DMS53 treated with DMSO at 0.1 percent for 48 hours (cell line): Measurements from ENCODE around the gene UBR7.

ENCODE experiments used
- DNase-seq: peaks from one replicate; lab custom pipeline; 2025; ENCODE audit not compliant: unreplicated experiment; lab: John Stamatoyannopoulos, UW

Gene UBR7

GRCh38 chr14:93246534-93246933 is 39.5 kb downstream of the UBR7 start:
- DNase-seq, result no peak

- DNase-seq, result no peak
These were observed 42.2 kb downstream of the UBR7 start for GRCh38 chr14:93249128-93249831.

GRCh38 chr14:93262446-93262845 is 55.4 kb downstream of the UBR7 start:
- no peak for DNase-seq

GRCh38 chr14:93263416-93263815 is 56.4 kb downstream of the UBR7 start:
- no peak for DNase-seq

GRCh38 chr14:93266127-93266526 is 59.1 kb downstream of the UBR7 start:
- no peak for DNase-seq

- no peak for DNase-seq
These were observed 60.2 kb downstream of the UBR7 start for GRCh38 chr14:93267149-93267711.

- DNase-seq, result no peak
These were observed 61.4 kb downstream of the UBR7 start for GRCh38 chr14:93268406-93268805.

- DNase-seq, result no peak
These were observed 62.4 kb downstream of the UBR7 start for GRCh38 chr14:93269341-93270068.

- no peak for DNase-seq
These were observed 64.1 kb downstream of the UBR7 start for GRCh38 chr14:93271111-93271510.

- no peak for DNase-seq
These were observed 67.2 kb downstream of the UBR7 start for GRCh38 chr14:93274055-93274806.

- DNase-seq, result no peak
These were observed 69.1 kb downstream of the UBR7 start for GRCh38 chr14:93276031-93276716.
